NCI-H774 (cell line): Measurements from ENCODE around the gene SHC4.
A peak's percentile ranks its signal among the peaks of the same experiment; 100 is the strongest.
"Not testable (repeated sequence)": the region's sequence is repeated elsewhere in the genome, so short reads cannot be mapped to it uniquely, and the experiment has no call there.

ENCODE experiments used
- DNase-seq: peaks from one replicate; lab custom pipeline; 2025; lab: John Stamatoyannopoulos, UW

Gene SHC4

DNA sequence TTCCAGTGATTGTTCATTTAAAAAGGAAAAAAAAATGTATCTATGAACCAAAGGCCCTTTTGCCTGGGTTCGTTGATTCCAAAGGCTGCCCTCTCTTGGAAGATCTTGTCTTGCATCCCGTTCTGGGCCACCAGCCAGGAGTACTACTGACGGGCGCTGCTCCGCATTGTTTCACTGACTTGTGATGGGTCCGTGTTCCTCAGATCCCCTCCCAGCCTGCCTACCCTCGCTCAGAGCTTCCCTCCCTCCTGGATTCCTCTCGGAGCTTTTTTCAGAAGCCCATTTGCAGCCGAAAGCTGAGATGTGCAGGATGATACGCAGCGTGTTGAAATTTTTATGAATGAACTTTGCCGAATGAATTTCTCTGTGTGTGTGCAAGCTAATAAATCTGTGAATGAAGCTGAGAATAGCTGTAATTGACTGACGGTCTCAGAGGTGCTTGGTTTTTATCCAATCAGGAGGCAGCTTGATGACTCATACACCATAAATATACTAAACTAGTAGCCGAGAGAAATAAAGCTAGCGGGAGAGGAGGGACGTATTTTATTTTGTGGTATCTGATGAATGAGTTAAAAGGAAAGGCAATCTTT, at the start of gene SHC4:
SHC4 (minus strand) TSS at position 396 of the 590 bp plus-strand sequence. CDS start 904 bp downstream, outside the sequence.
- DNase-seq, result peak; percentile 51

DNA sequence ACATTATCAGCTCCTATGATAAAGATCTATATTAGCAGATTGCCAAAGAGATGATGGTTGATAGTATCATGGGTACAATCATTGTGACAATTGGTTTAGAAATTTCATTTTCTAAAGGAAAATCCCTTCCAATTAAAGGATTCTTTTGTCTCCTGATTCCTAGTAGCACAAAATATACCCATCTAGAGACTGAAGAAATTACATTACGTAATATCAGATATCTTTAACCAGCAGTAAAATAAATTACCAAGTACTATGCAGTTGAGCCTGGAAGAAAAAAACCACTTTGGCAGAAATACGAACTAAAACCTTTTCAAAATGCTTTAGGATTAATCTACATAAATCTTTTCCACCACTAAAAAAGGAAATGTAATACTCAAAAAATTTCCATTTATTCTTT, 35.6 kb upstream of the SHC4 start:
- no peak for DNase-seq

DNA sequence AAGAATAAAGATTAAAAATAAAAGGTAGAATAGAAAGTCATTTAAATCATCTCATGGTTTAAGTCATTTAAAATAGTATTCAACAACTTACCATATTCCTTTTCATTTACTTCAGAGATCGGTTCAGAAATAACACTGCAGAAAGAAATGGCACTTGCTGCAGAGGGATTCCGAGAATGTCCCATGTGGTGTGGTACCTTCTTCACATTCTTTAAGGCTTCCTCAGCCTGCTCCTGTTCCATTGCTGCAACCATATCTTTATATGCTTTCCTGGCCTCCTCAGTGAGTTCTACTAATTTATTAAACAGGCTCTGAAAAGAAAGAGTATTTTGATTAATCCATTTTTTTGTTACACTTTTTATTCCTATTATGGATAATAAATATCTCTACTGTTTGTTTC, 32.6 kb upstream of the SHC4 start:
- DNase-seq, result no peak

DNA sequence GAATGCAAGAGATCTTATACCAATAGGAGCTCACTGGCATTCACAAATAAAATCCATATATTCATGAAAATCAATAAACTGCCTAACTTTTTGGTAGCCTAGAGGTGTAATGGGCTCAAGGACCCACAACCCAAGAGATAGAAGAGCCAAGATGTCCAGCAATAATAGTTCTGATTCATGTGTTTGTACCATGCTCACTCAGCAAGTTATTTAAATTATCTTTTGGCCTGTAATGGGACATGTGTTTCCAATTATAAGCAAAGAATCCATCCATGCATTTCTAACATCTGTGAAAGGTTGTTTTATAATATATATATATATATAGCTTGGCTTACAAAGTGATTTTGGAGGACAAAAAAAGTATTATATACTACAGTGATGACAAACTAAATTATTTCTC, 29.7 kb upstream of the SHC4 start:
- no peak for DNase-seq

DNA sequence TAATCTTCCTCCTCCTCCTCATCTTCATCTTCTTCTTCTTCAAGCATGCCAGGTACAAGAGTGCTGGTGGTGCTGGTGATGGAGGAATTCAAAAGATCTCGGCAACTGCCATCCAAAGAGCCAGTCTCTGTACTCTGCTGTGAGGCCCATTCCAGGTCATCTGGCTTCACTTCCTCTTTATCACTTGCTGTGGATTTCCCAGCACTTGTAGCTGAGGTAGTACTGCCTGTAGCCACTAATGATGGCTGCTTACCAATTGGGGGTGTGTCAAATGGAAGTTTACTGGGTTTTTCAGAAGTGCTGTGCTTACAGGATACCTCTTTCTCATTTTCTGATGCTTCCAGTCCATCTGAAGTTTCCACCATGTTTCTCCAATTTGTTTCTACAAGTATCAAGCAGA, 28.8 kb upstream of the SHC4 start:
- DNase-seq, result no peak

- no peak for DNase-seq
Observed at GRCh38 chr15:48992096-48992495, 28.4 kb upstream of the SHC4 start.

DNA sequence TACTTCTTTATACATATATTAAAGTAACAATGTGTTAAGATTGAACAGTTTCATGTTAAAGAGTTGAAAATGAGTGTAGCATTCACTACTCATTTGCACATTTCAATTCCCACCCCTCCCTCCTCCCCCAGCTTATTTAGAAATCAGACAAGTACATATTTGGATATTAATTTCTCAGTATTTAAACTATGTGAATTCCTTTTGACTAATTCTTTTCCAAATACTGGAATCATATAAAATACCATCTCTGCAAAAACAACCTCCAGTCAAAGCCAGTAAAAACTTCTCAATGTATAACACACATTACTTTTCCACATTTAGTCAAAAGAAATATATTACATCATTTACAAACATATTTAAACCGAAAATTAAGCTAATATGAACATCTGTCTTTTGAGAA, 25.5 kb upstream of the SHC4 start:
- no peak for DNase-seq

- no peak for DNase-seq
Observed at GRCh38 chr15:48987142-48987541, 23.4 kb upstream of the SHC4 start.

DNA sequence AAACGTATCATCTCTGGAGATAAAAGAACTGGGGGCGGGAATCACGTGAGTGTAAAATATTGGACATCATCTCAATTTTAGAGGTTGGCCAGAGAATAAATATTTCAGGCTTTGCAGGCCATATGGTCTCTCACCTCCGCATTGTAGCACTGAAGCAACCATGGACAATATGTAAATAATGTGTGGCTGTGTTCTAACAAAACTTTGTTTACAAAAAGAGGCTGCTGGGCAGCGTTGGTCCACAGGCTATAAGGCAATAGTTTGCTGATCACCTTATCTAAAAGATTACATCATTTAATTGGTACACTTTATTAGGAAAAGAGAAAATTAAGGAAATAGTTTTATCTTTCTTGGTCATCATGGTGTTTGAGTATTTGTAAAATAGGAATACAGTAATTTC, 22.5 kb upstream of the SHC4 start:
- DNase-seq, result no peak

DNA sequence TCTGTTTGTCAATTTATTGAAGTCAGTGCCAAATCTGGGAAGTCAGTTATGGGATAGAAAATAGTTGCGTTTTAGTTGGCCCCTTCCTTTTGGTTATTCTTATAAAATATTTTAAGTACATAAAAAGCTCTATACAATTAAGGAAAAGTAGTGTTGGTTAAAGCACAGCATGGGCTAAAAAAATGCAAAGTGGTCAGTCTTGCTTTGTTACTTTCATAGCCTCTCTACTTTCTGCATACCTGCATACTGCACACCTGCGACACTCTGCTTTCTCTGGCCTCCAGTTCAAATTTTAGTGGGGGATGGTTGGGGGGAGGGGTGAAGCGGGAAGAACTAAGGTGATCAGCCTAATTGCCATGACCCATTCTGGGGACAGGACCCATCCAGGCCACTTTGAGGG, 21.8 kb upstream of the SHC4 start:
- no peak for DNase-seq

GRCh38 chr15:48984811-48985352, 21.2 kb upstream of the SHC4 start:
- DNase-seq, result no peak

DNA sequence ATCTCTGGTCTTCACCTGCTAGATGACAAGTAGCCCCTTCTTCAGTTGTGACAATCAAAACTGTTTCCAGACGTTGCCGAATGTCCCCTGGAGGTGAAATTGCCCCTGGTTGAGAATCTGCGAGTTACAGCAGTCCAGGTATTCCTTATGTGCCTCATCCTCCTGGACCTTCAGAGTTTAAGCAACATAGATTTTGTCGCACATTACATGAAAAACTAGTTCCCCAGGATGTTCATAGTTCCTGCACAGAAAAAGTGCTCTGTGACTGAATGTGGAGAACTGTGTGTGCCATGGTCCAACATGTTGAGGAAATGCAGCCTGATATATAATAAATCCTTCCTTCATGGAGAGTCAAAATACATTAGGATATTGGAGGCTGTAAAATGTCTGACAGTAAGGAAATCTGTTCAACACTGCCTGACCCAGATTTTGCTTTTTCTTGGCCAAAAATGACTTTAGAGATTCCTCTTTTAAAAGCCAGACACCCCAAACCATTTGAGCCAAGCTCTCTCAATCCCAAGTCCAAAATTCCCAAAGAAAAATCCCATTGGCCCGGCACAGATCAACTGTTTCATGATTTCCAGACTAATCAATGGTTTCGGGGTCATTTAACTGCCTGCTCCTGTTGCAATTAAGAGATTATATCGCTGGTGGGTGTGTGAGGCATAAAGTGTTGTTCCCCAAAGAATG, 20.4 kb upstream of the SHC4 start:
- DNase-seq, result no peak

GRCh38 chr15:48983300-48983699, 19.6 kb upstream of the SHC4 start:
- no peak for DNase-seq

DNA sequence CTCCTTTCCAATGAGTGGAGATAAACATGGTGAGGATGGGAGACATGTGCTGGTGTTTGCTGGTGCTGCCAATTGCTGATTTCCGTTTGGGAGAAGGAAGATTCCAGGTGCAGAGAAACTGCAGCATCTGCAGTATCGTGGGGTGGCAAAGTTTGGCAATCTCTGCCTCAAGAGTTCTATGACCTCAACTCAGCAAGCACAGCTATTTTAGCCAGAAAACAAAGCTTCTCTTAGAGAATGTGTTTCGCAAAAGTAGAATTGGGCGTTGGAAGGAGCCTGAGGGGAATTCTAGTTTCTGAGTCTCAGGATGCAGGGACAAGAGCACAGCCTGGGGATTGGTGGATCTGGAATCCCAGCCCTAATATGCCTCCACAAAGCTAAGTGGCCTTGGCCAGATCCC, 18.2 kb upstream of the SHC4 start:
- DNase-seq, result no peak

GRCh38 chr15:48978638-48979037, 14.9 kb upstream of the SHC4 start:
- no peak for DNase-seq

- DNase-seq, result no peak
Observed at GRCh38 chr15:48976444-48977088, 12.8 kb upstream of the SHC4 start.

DNA sequence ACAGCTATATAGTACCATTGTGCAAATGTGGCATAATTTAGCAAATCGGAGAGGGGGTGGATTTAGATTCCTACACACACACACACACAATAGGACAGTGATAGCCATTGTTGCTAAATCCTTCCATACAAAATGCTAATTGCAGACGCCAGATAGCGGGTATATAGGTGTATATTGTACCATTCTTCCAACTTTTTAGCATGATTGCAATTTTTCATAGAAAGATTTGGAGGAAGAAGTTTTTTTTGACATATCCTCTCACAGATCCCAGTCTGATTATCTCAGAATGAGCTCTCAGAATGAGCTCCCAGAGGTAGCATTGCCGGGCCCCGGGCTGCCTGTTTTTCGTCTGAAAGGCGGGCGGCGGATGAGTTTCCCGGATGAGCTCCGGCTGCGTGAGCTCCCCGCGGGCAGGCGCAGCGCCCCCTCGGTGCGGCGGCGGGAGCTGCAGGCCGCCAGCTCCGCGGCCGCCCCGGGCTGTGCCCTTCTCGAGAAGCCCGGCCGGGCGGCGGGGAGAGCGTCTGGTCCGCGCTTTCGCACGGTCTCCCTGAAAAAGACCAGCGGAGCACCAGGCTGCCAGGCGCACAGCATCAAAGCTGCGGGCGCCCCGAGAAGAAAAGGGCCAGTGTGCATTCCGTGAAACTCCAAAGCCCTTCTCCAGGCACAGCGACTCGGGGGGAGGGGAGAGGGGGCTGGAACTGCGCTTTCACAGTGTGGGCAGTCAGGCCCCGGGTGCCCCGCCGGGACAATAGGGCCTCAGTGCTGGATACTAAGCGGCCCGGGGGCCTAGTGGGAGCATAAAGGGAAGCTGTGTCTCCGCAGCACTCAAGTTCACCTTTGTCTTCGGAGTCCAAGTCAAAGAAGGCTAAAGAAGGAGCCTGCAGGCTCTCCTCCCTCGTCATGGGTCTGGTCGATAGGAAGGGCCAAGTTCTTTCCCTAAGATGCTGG, 12.0 kb upstream of the SHC4 start:
- DNase-seq, result peak; percentile 83

GRCh38 chr15:48974882-48975281, 11.2 kb upstream of the SHC4 start:
- no peak for DNase-seq

GRCh38 chr15:48972750-48973503, 9.2 kb upstream of the SHC4 start:
- no peak for DNase-seq

DNA sequence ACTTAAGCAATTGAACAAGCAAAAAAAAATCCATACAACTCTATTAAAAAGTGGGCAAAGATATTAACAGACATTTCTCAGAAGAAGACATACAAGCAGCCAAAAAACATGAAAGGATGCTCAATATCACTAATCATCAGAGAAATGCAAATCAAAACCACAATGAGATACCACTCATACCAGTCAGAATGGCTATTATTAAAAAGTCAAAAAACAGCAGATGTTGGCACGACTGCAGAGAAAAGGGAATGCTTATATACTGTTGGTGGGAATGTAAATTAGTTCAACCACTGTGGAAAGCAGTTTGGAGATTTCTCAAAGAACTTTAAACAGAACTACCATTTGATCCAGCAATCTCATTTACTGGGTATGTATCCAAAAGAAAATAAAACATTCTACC, 7.2 kb upstream of the SHC4 start:
- not testable (repeated sequence) for DNase-seq

GRCh38 chr15:48968066-48968465, 4.3 kb upstream of the SHC4 start:
- no peak for DNase-seq
